ENCODE measurements around the gene MMRN2. TPM values are rescaled to one million over a fixed set of nuclear protein-coding genes. Genes with fewer than 3 reads are reported as not detected.

MMRN2 gene
- total RNA-seq, 1 donor from 2014 or later: 0.40 TPM

DNA sequence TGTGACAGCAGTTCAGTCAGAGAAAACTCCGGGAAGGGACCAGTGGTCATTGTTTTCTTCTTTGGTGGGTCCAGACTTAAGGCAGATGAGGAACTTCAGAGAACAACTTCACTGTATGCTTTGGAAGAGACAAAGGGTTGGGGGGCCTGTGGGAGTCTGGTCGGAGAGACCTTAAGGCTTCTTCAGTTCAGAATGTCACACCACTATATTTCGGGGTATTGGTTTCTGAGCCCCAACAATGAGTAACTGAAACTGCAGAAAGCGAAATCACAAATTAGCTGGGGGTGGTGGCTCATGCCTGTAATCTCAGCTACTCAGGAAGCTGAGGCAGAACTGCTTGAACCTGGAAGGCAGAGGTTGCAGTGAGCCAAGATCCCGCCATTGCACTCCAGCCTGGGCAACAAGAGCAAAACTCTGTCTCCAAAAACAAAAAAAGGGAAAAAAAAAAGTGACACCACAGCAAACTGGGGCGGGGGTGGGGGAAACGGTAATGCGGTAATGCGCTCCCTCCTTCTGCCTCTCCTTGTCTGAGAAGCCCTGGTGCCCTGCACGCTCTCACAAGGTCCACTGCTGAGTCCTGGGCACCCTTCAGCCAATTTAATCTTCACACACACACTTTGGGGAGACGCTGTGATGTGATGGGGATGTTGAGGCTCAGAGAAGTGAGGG, 8.7 kb upstream of the MMRN2 start:
- Mint-ChIP-seq H3K36me3 (ENCODE audit: low read depth) (no peaks in the 10 kb centered on the region), H3K9me3 (no peaks in the 10 kb centered on the region), H3K4me3 (peak overlapping the region; percentile 78), H3K4me1 (peaks cover 29% of the 10 kb centered on the region), H3K27ac (ENCODE audit: unreplicated experiment) (peak overlapping the region; percentile 80), H3K27me3 (ENCODE audit: low read depth) (peaks cover 5% of the 10 kb centered on the region)
- no peak for TF ChIP-seq CTCF (conservative IDR thresholded peaks at IDR 0.05)
- no peak for DNase-seq (ENCODE audit: low read depth, low spot score)

GRCh38 chr10:86964847-86965190, 7.4 kb upstream of the MMRN2 start:
- H3K27me3 Mint-ChIP-seq (ENCODE audit: low read depth): no peaks in the 10 kb centered on the region
- no peak for TF ChIP-seq CTCF (conservative IDR thresholded peaks at IDR 0.05)
- no peaks in the 10 kb centered on the region for H3K9me3 Mint-ChIP-seq
- no peaks in the 10 kb centered on the region for H3K36me3 Mint-ChIP-seq (ENCODE audit: low read depth)
- peaks cover 23% of the 10 kb centered on the region for H3K4me1 Mint-ChIP-seq
- DNase-seq (ENCODE audit: low read depth, low spot score): no peak
- H3K27ac Mint-ChIP-seq (ENCODE audit: unreplicated experiment): no peak overlapping the region
- no peak overlapping the region for H3K4me3 Mint-ChIP-seq

GRCh38 chr10:86964061-86964846, 6.8 kb upstream of the MMRN2 start:
- Mint-ChIP-seq H3K36me3 (ENCODE audit: low read depth) (no peaks in the 10 kb centered on the region), H3K27me3 (ENCODE audit: low read depth) (no peaks in the 10 kb centered on the region), H3K4me3 (no peak overlapping the region), H3K27ac (ENCODE audit: unreplicated experiment) (no peak overlapping the region), H3K9me3 (no peaks in the 10 kb centered on the region), H3K4me1 (peaks cover 22% of the 10 kb centered on the region)
- no peak for TF ChIP-seq CTCF (conservative IDR thresholded peaks at IDR 0.05)
- no peak for DNase-seq (ENCODE audit: low read depth, low spot score)

GRCh38 chr10:86963341-86963919, 6.0 kb upstream of the MMRN2 start:
- Mint-ChIP-seq H3K4me3 (no peak overlapping the region), H3K27ac (ENCODE audit: unreplicated experiment) (no peak overlapping the region), H3K4me1 (peaks cover 30% of the 10 kb centered on the region), H3K27me3 (ENCODE audit: low read depth) (no peaks in the 10 kb centered on the region), H3K9me3 (no peaks in the 10 kb centered on the region), H3K36me3 (ENCODE audit: low read depth) (no peaks in the 10 kb centered on the region)
- no peak for DNase-seq (ENCODE audit: low read depth, low spot score)
- no peak for TF ChIP-seq CTCF (conservative IDR thresholded peaks at IDR 0.05)

GRCh38 chr10:86962981-86963310, 5.5 kb upstream of the MMRN2 start:
- no peak for TF ChIP-seq CTCF (conservative IDR thresholded peaks at IDR 0.05)
- no peaks in the 10 kb centered on the region for H3K9me3 Mint-ChIP-seq
- DNase-seq (ENCODE audit: low read depth, low spot score): no peak
- H3K27me3 Mint-ChIP-seq (ENCODE audit: low read depth): no peaks in the 10 kb centered on the region
- H3K36me3 Mint-ChIP-seq (ENCODE audit: low read depth): no peaks in the 10 kb centered on the region
- H3K4me3 Mint-ChIP-seq: no peak overlapping the region
- no peak overlapping the region for H3K27ac Mint-ChIP-seq (ENCODE audit: unreplicated experiment)
- H3K4me1 Mint-ChIP-seq: peaks cover 31% of the 10 kb centered on the region

All from neural crest cell (in vitro differentiated cells).